GM20000 (cell line): Measurements from ENCODE around the gene TOMM22.

Experiments
- DNase-seq: peaks from one replicate; pipeline ENCODE4 v3.0.0; 2012; ENCODE audit warnings: low spot score
- TF ChIP-seq, protein P1 (sequence below): IDR thresholded peaks from 2 replicates; pipeline ENCODE4 v1.5.1; 2012; ENCODE audit warnings: mild to moderate bottlenecking, control low read depth; ENCODE audit errors: extremely low read depth, missing control alignments

Gene TOMM22

DNA sequence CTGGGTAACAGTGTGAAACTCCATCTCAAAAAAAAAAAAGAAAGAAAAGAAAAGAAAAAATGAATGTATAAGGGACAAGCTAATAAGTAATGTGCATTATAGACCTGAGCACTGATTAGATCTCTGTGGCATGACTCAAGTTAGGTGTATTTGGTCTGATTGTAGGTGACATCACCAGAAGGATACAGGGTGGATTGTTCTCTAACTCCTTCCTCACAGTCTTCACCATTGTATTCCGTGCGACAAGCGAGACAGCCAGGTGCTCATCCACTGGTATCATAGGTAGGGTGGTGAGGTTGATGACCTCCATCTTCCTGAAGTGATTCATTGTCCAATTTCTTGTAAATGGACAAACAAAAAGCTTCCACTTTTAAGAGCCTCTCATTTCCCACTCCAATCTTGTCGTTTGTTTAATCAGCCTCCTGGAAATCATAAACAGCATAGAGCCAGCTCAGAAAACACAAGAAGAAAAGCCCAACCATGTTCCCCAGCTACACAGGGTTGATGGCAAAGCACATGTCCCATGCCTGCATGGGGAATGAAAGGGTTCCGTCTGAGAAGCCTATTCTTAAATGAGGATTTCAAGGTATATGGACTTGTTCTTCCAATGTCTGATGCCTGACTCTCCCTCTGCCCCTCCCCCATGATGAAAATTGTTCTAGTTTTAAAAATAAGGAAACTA lies 31.8 kb upstream of the TOMM22 start:
- DNase-seq: no peak
- TF ChIP-seq, protein P1, sequence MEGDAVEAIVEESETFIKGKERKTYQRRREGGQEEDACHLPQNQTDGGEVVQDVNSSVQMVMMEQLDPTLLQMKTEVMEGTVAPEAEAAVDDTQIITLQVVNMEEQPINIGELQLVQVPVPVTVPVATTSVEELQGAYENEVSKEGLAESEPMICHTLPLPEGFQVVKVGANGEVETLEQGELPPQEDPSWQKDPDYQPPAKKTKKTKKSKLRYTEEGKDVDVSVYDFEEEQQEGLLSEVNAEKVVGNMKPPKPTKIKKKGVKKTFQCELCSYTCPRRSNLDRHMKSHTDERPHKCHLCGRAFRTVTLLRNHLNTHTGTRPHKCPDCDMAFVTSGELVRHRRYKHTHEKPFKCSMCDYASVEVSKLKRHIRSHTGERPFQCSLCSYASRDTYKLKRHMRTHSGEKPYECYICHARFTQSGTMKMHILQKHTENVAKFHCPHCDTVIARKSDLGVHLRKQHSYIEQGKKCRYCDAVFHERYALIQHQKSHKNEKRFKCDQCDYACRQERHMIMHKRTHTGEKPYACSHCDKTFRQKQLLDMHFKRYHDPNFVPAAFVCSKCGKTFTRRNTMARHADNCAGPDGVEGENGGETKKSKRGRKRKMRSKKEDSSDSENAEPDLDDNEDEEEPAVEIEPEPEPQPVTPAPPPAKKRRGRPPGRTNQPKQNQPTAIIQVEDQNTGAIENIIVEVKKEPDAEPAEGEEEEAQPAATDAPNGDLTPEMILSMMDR: no peak

DNA sequence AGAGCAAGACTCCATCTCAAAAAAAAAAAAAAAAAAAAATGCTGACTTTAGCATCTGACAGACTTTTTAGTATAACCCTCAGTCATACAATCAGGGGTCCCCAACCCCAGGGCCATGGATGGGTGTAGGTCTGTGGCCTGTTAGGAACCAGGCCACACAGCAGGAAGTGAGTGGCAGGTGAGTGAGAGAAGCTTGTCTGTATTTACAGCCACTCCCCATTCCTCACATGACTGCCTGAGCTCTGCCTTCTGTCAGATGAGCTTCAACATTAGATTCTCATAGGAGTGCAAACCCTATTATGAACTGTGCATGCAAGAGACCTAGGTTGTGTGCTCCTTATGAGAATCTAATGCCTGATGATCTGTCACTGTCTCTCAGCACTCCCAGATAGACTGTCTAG lies 28.9 kb upstream of the TOMM22 start:
- TF ChIP-seq, protein P1: no peak
- no peak for DNase-seq

DNA sequence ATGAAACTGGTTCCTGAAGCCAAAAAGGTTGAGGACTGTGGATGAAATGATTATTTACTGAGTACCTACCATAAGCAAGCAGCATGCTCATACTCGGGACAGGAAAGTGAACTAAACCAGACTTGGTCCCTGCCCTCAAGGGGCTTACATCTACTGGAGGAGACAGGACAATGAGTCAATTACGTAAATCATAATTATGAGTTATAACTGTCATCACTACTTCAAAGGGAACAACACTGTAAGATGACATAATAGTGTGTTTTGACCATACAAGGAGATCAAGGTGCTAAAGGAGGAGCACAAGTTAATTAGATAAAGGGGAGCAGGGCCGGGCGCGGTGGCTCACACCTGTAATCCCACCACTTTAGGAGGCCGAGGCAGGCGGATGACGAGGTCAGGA lies 28.0 kb upstream of the TOMM22 start:
- TF ChIP-seq, protein P1: no peak
- no peak for DNase-seq

DNA sequence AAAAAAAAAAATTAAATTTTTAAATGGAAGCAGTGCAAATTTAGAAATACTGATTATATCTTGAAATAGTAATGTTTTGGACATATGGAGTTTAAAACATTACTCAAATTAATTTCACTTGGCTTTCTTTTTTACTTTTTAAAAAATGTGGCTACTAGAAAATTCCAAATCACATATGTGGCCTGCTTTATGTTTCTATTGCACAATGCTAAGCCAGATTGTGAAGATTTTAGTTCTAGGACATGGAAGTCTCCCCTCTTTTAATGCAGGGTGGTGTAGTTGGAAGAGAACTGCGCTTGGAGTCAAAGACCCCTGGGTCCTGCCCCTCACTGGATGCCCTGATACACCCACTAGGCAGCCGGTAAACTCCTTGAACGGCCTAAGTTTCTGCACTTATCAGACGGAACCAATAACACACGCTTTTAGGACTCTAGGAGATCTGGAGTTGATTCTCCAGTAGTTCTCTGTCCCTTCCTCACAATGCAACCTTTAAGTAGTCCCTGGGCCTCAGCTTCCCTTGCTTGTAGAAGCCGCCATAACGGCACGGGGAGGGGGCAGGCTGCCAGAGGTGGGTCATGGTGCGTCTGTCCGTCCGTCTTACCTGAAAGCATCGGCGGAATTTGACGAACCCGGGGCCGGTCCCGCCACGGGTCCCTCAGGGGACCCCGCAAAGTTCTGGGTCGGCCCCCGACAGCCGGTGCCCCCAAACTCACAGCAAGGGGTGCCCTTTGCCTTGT lies 26.1 kb upstream of the TOMM22 start:
- TF ChIP-seq, protein P1: no peak
- peak; percentile 19 for DNase-seq

DNA sequence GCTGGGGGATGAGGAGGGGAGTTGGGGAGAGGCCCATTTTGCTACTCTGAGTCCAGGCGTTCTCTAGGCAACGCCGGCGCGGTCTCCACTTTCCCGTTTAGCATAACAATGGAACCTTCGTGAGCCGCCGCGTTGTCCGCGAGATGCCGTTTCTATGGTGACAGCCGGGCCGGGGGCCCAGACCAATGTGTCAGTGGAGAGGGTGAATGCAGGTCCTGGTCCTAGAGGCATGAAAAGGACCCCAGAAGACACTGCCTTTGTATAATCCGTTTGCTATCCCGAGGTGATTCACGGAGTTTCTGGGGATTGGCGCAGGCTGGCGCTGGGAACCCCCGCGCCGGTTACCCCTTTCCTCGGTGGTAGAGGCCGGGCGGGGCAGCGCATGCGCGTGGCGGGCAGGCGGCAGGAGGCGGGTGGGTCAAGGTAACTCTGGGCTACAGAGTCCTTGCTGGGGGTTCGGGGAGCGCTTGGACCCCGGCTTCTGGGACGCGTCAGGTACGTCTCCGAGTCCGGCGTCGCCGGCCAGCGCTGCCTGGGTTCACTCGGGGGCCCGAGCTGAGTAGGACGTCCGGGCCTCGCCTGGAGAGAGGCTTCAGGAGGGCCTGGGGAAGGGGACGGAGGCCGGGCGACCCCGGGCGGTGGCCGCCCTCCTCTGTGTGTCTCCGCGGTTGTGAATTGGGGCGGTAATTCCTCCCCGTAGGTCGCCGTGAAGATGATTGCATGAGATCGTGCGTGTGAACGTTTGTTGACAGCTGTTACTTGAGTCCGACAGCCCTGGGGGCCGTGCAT lies 25.3 kb upstream of the TOMM22 start, which contains the start of the genes CBY1 and FAM227A:
CBY1 (plus strand) TSS at position 383 of the 789 bp plus-strand sequence. CDS start 11,417 bp downstream, outside the sequence.
FAM227A (minus strand) TSS at position 137 of the 789 bp plus-strand sequence. CDS start 6,224 bp downstream, outside the sequence.
- DNase-seq: peak; percentile 95
- TF ChIP-seq, protein P1: no peak

DNA sequence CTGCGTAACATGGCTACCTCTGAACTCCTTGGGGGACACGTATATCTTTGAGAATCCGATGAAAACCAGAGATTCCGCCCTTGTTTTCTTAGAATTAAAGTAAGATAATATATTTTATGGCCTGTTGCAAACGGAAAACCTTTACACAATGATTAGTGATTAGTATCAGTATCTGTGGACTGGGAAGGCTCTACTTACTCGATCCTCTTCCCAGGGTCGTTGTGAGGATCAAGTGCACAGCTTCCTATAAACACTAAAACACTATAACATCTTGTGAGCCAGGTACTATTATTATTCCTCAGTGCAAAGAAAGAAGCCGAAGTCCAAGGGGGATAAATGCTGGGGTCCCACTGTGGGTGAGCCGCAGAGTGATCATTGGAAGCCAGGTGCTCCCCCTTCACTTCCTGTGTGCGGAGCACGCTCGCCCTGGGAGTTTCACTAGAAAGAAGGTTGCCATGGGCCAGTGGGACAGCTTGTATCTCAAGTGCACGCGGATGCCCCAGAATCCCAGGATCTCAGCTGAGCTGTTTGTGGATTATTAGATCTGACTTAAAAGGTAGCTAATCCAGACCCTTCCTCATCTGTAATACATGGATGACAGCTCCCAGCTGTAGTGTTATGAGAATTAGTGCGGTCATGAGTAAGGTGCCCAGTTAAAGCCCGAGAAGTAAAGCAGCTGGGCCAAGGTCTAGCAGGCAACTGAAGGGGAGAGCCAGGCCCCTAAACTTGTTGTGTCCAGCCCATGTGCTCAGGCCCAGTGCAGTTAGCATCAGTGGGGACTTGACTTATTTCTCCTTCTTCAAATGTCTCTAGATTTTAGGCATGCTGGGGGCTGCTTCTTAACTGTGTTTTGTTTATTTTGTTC lies 24.5 kb upstream of the TOMM22 start:
- TF ChIP-seq, protein P1: no peak
- peak; percentile 61 for DNase-seq
